ENCODE results near the gene ADGRG4.
"Not testable (repeated sequence)": the region's sequence is repeated elsewhere in the genome, so short reads cannot be mapped to it uniquely, and the experiment has no call there.

The ADGRG4 gene, protein sequence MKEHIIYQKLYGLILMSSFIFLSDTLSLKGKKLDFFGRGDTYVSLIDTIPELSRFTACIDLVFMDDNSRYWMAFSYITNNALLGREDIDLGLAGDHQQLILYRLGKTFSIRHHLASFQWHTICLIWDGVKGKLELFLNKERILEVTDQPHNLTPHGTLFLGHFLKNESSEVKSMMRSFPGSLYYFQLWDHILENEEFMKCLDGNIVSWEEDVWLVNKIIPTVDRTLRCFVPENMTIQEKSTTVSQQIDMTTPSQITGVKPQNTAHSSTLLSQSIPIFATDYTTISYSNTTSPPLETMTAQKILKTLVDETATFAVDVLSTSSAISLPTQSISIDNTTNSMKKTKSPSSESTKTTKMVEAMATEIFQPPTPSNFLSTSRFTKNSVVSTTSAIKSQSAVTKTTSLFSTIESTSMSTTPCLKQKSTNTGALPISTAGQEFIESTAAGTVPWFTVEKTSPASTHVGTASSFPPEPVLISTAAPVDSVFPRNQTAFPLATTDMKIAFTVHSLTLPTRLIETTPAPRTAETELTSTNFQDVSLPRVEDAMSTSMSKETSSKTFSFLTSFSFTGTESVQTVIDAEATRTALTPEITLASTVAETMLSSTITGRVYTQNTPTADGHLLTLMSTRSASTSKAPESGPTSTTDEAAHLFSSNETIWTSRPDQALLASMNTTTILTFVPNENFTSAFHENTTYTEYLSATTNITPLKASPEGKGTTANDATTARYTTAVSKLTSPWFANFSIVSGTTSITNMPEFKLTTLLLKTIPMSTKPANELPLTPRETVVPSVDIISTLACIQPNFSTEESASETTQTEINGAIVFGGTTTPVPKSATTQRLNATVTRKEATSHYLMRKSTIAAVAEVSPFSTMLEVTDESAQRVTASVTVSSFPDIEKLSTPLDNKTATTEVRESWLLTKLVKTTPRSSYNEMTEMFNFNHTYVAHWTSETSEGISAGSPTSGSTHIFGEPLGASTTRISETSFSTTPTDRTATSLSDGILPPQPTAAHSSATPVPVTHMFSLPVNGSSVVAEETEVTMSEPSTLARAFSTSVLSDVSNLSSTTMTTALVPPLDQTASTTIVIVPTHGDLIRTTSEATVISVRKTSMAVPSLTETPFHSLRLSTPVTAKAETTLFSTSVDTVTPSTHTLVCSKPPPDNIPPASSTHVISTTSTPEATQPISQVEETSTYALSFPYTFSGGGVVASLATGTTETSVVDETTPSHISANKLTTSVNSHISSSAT (N-terminal part only)

DNA sequence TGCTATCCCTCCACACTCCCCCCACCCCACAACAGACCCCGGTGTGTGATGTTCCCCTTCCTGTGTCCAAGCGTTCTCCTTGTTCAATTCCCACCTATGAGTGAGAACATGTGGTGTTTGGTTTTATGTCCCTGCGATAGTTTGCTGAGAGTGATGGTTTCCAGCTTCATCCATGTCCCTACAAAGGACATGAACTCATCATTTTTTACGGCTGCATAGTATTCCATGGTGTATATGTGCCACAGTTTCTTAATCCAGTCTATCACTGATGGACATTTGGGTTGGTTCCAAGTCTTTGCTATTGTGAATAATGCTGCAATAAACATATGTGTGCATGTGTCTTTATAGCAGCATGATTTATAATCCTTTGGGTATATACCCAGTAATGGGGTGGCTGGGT, at the start of gene ADGRG4:
TSS of gene ADGRG4 (plus strand) at position 243 of the 400 bp plus-strand sequence. CDS start 7,815 bp downstream, outside the sequence.
- not testable (repeated sequence) for H3K27ac Mint-ChIP-seq; H3K27me3 Mint-ChIP-seq (ENCODE audit: low read depth); H3K36me3 Mint-ChIP-seq (ENCODE audit: low read depth); H3K4me3 Mint-ChIP-seq; H3K4me1 Mint-ChIP-seq (ENCODE audit: low read depth); H3K9me3 Mint-ChIP-seq

DNA sequence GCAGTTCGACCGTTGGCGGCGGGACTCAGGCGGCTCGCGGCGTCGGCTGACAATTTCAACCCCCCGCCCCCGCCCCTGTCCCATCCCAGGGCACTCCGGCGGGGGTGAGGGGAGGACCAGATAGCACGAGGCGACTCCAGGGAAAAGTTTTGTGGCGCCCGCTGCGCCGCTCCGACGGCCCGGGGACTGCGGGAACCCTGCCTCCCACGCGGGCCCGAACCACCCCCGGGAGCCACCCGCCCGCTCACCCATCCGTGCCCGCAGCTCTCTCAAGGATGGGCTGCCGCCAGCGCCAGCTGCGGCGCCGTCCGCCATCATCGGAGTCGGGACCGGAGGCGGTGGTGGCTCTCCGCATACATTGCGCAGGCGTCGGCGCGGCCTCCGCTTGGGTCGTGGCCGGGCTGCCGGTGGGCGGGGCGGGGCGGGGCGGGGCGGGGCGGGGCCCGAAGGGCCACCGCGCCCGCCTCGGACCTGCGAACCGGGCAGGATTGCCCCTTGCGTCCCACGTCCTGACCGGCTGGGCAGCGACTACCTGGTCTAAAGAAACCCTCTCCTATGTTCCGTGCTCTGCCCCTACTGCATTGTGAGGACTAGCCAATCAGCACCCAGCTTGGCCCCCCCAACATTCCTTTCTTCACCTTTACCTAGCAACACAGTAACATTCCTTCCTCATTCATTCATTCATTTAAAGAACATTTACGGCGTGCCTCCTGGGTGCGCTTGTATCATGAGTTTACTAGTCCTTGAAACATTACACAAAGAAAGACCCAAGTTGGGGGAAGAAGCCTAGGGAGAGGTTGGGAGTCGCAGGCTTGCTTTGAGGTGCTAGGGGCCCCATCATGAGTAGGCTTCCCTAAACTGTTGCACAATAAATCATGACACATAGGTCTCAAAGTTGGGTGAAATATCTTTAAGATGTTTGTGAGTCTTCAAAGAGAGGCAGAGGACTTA, 49.4 kb upstream of the ADGRG4 start, which contains the start of gene MAP7D3:
TSS of gene MAP7D3 (minus strand) at position 360 of the 951 bp plus-strand sequence. CDS start at position 318, 42 bp downstream.
- peak within 1 kb of the TSS; percentile 92 for H3K4me3 Mint-ChIP-seq
- H3K27me3 Mint-ChIP-seq (ENCODE audit: low read depth), result peaks cover 4% of the 10 kb centered on the region
- peak within 1 kb of the TSS; percentile 90 for H3K27ac Mint-ChIP-seq
- H3K36me3 Mint-ChIP-seq (ENCODE audit: low read depth), result no peaks in the 10 kb centered on the region
- peaks cover 5% of the 10 kb centered on the region for H3K4me1 Mint-ChIP-seq (ENCODE audit: low read depth)
- no peaks in the 10 kb centered on the region for H3K9me3 Mint-ChIP-seq

DNA sequence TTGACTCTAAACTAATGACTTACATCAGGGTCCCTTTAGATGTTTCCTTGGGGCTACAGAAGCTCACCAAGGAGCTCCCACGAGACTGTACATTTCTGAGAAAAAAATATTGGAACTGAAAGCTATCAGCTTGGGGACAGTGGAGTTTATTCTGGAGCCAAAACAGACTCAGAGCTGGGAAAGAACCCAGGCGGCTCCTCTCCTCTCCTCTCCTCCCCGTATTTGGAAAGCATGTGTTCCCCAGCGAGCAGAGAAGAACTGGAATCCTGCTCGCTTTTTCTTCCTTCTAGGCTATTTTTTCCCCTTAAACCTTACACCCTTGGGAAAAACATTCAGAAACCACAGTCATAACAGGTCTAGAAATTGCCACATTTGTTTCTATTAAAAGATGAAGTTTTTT, 45.2 kb upstream of the ADGRG4 start:
- H3K4me1 Mint-ChIP-seq (ENCODE audit: low read depth), result peaks cover 13% of the 10 kb centered on the region

GRCh38 chrX:136256026-136256425, 44.7 kb upstream of the ADGRG4 start:
- Mint-ChIP-seq H3K36me3 (ENCODE audit: low read depth) (no peaks in the 10 kb centered on the region), H3K4me1 (ENCODE audit: low read depth) (peaks cover 17% of the 10 kb centered on the region), H3K4me3 (no peak overlapping the region), H3K27me3 (ENCODE audit: low read depth) (peaks cover 4% of the 10 kb centered on the region), H3K9me3 (no peaks in the 10 kb centered on the region), H3K27ac (no peak overlapping the region)

More for the DNA sequence above, 45.2 kb upstream of the ADGRG4 start:
- no peaks in the 10 kb centered on the region for H3K9me3 Mint-ChIP-seq
- H3K36me3 Mint-ChIP-seq (ENCODE audit: low read depth), result no peaks in the 10 kb centered on the region
- peaks cover 4% of the 10 kb centered on the region for H3K27me3 Mint-ChIP-seq (ENCODE audit: low read depth)
- no peak overlapping the region for H3K27ac Mint-ChIP-seq
- H3K4me3 Mint-ChIP-seq, result no peak overlapping the region

DNA sequence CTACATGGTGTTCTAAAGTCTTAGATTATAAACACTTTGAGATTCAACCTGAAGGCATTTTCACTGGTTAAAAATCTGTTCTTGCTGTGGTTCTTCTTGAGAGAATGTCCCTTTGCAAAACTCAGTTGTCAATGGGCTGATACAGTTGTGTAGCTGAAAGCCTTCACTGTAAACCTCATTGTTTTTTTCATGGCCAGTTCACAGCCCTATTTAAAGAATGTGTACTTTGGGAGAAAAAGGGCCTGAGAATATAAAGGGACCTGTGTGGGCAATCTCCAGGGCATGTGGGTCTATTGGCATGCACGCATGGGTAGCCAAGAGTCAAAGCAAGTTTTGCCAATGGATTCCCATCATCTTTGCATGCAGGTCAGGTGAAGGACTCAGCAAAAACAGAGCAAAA, 41.8 kb upstream of the ADGRG4 start:
- H3K36me3 Mint-ChIP-seq (ENCODE audit: low read depth), result no peaks in the 10 kb centered on the region
- H3K4me1 Mint-ChIP-seq (ENCODE audit: low read depth), result peaks cover 15% of the 10 kb centered on the region
- H3K27me3 Mint-ChIP-seq (ENCODE audit: low read depth), result peaks cover 4% of the 10 kb centered on the region
- no peak overlapping the region for H3K4me3 Mint-ChIP-seq
- H3K27ac Mint-ChIP-seq, result peak overlapping the region; percentile 55
- no peaks in the 10 kb centered on the region for H3K9me3 Mint-ChIP-seq

DNA sequence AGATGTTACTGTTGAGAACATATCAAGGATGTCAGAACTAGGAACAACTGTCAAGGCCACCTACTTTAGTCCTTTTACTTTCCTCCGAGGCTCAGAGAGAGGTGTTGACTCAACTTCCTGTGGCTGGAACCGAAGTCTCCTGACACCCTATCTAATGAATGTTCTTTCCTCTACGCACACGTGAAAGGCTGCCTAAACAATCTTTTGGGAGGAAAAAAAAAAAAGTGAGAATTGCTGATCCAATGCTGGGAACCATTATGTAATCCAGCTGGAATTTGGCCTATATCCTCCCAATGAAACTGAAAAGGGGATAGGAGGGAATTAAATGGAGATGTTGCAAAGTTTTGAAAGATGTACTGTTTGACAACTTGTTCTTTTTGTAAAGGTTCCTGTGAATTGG, 41.2 kb upstream of the ADGRG4 start:
- H3K36me3 Mint-ChIP-seq (ENCODE audit: low read depth), result no peaks in the 10 kb centered on the region
- H3K27ac Mint-ChIP-seq, result peak overlapping the region; percentile 78
- H3K4me3 Mint-ChIP-seq, result peak overlapping the region; percentile 44
- H3K4me1 Mint-ChIP-seq (ENCODE audit: low read depth), result peaks cover 15% of the 10 kb centered on the region
- peaks cover 4% of the 10 kb centered on the region for H3K27me3 Mint-ChIP-seq (ENCODE audit: low read depth)
- no peaks in the 10 kb centered on the region for H3K9me3 Mint-ChIP-seq

- H3K27me3 Mint-ChIP-seq (ENCODE audit: low read depth), result peaks cover 4% of the 10 kb centered on the region
- H3K36me3 Mint-ChIP-seq (ENCODE audit: low read depth), result no peaks in the 10 kb centered on the region
- peaks cover 15% of the 10 kb centered on the region for H3K4me1 Mint-ChIP-seq (ENCODE audit: low read depth)
- no peaks in the 10 kb centered on the region for H3K9me3 Mint-ChIP-seq
- H3K4me3 Mint-ChIP-seq, result no peak overlapping the region
- no peak overlapping the region for H3K27ac Mint-ChIP-seq
Observed at GRCh38 chrX:136260776-136261175, 40.0 kb upstream of the ADGRG4 start.

DNA sequence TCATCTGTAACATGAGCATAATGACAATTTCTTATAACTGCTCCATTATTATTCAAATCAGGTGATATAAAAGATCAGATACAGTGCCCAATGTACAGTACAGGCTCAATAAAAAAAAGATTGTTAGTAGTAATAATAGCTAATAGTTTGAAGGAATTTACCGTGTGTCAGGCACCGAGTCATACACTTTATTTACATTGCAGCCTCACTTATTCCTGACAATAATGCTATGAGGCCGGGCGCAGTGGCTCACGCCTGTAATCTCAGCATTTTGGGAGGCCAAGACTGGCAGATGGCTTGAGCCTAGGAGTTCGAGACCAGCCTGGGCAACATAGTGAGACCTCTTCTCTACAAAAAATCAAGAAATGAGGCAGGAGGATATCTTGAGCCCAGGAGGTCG, 39.4 kb upstream of the ADGRG4 start:
- Mint-ChIP-seq H3K27me3 (ENCODE audit: low read depth) (no peaks in the 10 kb centered on the region), H3K9me3 (no peaks in the 10 kb centered on the region), H3K4me3 (no peak overlapping the region), H3K4me1 (ENCODE audit: low read depth) (peaks cover 15% of the 10 kb centered on the region), H3K36me3 (ENCODE audit: low read depth) (no peaks in the 10 kb centered on the region), H3K27ac (no peak overlapping the region)

DNA sequence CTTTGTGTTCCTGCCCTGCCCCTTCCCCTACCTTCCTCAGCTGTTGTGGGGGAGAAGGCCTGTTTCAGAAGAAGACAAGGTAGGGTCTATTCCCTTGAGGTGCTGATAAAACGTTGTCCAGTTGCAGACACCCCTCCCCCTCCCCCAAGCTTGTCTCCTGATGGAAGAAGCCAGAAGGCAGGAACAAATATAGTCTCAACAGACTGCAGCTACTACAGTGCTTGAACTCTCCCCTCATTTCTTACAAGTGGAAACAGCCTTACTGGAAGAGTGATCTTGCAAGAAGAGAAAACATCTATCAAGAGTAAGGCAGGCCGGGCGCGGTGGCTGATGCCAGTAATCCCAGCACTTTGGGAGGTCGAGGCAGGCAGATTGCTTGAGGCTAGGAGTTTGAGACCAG, 38.5 kb upstream of the ADGRG4 start:
- no peaks in the 10 kb centered on the region for H3K27me3 Mint-ChIP-seq (ENCODE audit: low read depth)
- peaks cover 15% of the 10 kb centered on the region for H3K4me1 Mint-ChIP-seq (ENCODE audit: low read depth)
- H3K36me3 Mint-ChIP-seq (ENCODE audit: low read depth), result no peaks in the 10 kb centered on the region
- H3K27ac Mint-ChIP-seq, result no peak overlapping the region
- H3K9me3 Mint-ChIP-seq, result no peaks in the 10 kb centered on the region
- H3K4me3 Mint-ChIP-seq, result no peak overlapping the region

- Mint-ChIP-seq H3K27me3 (ENCODE audit: low read depth) (no peaks in the 10 kb centered on the region), H3K36me3 (ENCODE audit: low read depth) (no peaks in the 10 kb centered on the region), H3K27ac (no peak overlapping the region), H3K9me3 (no peaks in the 10 kb centered on the region), H3K4me3 (no peak overlapping the region), H3K4me1 (ENCODE audit: low read depth) (peaks cover 15% of the 10 kb centered on the region)
Observed at GRCh38 chrX:136262812-136263315, 37.9 kb upstream of the ADGRG4 start.

GRCh38 chrX:136266828-136267227, 33.9 kb upstream of the ADGRG4 start:
- no peaks in the 10 kb centered on the region for H3K9me3 Mint-ChIP-seq
- H3K27ac Mint-ChIP-seq, result no peak overlapping the region
- H3K4me1 Mint-ChIP-seq (ENCODE audit: low read depth), result no peaks in the 10 kb centered on the region
- no peak overlapping the region for H3K4me3 Mint-ChIP-seq
- H3K27me3 Mint-ChIP-seq (ENCODE audit: low read depth), result no peaks in the 10 kb centered on the region
- no peaks in the 10 kb centered on the region for H3K36me3 Mint-ChIP-seq (ENCODE audit: low read depth)

GRCh38 chrX:136268051-136269048, 32.4 kb upstream of the ADGRG4 start:
- Mint-ChIP-seq H3K4me3 (no peak overlapping the region), H3K9me3 (no peaks in the 10 kb centered on the region), H3K36me3 (ENCODE audit: low read depth) (no peaks in the 10 kb centered on the region), H3K27ac (no peak overlapping the region), H3K27me3 (ENCODE audit: low read depth) (no peaks in the 10 kb centered on the region), H3K4me1 (ENCODE audit: low read depth) (no peaks in the 10 kb centered on the region)

All from T-helper 1 cell treated with Interleukin-12 subunit alpha and Interleukin-12 subunit beta and Interleukin-4 antibody, amounts not matched to agents 30 μg/mL and 1 μg/mL, for 36 hours (primary cell).